Suppressor macrophage (primary cell): ENCODE measurements around the gene OCEL1.
A peak's percentile ranks its signal among the peaks of the same experiment; 100 is the strongest.

ENCODE experiments used
- DNase-seq, 4 experiments: peaks; one replicate each; pipeline ENCODE4 v3.0.0-alpha.2; 2020 to 2022

Gene OCEL1

GRCh38 chr19:17210296-17210695, 15.7 kb upstream of the OCEL1 start:
- DNase-seq = no peak

GRCh38 chr19:17211547-17212446, 14.2 kb upstream of the OCEL1 start:
- no peak for DNase-seq

DNA sequence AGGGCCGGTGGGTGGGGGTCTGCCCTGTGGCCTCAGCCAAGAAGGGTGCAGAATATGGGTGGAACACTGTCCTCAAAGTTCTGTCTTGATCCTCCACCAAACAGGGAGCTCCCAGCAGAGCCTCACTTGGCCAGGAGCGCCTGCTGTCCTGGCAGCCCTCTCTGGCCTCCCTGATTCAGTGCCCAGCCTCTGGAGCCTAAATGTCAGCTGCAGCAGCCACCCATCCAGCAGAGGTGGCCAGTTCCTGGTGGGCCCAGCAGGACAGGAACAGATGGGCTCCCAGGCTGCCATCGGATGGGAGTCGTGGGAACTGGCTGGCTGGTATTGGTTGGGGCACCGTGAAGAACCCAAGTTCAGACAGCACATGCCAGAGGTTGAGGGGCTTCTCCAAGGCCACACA, 12.7 kb upstream of the OCEL1 start:
- no peak for DNase-seq

- no peak for DNase-seq
Measured at GRCh38 chr19:17214508-17215126, 11.4 kb upstream of the OCEL1 start.

- peak; percentile 90 to 96 (median 94) for DNase-seq
Measured at GRCh38 chr19:17215127-17215971, 10.7 kb upstream of the OCEL1 start, which contains the start of gene USE1. TSS of gene USE1 (plus strand) at chr19:17215357. CDS start at chr19:17215406, 49 bp downstream.

GRCh38 chr19:17216058-17216670, 9.9 kb upstream of the OCEL1 start:
- DNase-seq = no peak

- no peak for DNase-seq
Measured at GRCh38 chr19:17219286-17219685, 6.7 kb upstream of the OCEL1 start.

DNA sequence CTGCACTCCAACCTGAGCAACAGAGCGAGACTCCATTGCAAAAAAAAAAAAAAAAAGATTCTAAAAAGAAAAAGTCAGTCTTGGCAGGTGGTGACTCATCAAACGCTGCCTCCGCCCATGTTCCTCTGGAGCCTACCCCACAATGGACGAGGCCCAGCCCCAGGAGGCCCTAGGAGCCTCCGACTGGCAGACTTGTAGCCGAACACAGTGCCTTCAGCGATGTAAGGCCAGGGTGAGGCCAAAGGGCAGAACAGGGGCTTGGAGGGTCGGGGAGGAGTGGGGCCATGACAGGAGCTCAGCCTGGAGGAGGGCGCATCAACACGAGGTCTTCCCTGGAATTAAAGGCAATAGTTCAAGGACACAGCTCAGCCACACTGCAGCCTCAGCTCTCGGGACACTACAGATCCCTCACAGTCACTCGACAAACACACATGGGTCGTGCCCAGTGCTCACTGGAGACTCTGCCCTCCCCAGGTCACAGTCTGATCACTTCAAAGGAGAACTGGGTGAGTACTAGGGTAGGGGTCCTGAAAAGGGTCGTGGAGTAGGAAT, 5.7 kb upstream of the OCEL1 start:
- DNase-seq = peak in 3 of 4 experiments; percentile 48 to 57 (median 51)

DNA sequence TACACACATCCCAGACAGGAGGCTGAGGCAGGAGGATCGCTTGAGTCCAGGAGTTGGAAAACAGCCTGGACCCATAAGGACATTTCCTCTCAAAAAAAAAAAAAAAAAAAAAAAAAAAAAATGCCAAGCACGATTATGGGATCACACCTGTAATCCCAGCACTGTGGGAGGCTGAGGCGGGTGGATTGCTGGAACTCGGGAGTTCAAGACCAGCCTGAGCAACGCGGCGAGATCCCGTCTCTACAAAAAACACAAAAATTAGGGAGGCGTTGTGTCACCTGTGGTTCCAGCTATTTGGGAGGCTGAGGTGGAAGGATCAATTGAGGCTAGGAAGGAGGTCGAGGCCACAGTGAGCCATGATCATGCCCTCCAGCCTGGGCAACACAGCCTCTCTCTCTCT, 973 bp upstream of the OCEL1 start:
- DNase-seq = no peak

GRCh38 chr19:17227798-17228367, 1.9 kb downstream of the OCEL1 start:
- no peak for DNase-seq

- DNase-seq = no peak
Measured at GRCh38 chr19:17229890-17230289, 3.9 kb downstream of the OCEL1 start.

DNA sequence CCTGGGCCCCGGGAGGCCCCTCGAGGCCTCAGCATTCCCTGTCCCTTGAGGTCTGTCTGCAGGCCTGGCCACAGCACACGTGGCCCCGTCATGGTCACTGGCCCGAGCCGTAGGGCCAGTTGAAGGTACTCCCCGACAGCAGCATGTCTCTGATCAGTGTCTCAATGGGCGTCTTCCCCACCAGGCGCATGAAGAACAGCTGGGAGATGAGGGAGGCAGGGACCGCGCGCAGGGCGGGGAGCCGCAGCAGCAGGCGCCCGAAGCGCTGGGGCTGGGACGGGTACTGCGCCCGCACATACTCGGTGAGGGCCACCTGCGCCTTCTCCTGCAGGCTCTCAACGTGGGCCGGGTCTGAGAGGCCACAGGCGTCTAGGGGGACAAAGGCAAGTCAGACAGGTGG, 6.2 kb downstream of the OCEL1 start:
- no peak for DNase-seq

- DNase-seq = peak; percentile 38 to 65 (median 48)
Measured at GRCh38 chr19:17234911-17235299, 8.9 kb downstream of the OCEL1 start.

GRCh38 chr19:17235300-17235970, 9.4 kb downstream of the OCEL1 start:
- DNase-seq = peak; percentile 48 to 88 (median 73)

DNA sequence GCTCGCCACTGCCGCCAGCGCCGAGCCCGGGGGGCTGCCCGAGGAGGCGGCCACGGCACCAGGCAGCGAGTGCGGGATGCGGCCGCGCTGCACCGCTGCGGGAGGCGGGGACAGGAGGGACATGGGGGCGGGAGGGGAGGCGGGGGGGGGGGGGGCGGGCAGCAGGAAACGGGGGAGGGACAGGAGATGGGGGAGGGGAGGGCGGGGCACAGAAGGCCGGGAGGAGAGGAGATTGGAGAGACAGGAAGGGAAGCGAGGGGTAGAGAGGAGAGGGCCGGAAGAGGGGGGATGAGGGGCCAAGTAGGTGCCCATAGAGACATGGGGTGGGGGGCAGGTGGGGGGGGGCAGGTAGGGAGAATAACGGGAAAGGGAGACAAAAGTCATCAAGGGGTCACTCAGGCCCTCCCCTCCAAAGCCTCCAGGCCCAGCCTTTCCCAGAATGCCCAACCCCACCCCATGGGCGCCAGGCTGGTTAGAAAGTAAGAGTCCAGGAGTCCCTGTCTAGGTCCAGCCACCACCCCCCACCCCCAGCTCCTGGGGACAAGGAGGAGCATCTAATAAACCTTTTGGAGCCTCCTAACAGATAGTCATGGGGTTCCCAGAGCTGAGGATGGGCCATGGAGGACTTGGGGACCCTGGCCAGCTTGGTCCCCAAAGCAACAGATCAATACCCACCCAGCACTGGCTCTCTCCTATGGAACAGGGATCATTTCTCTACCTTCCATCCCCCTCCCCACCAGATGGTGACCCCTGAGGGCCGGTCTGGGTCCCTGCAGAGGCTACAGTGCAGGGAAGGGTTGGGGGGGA, 10.1 kb downstream of the OCEL1 start:
- peak in 1 of 4 experiments; percentile 20 for DNase-seq

DNA sequence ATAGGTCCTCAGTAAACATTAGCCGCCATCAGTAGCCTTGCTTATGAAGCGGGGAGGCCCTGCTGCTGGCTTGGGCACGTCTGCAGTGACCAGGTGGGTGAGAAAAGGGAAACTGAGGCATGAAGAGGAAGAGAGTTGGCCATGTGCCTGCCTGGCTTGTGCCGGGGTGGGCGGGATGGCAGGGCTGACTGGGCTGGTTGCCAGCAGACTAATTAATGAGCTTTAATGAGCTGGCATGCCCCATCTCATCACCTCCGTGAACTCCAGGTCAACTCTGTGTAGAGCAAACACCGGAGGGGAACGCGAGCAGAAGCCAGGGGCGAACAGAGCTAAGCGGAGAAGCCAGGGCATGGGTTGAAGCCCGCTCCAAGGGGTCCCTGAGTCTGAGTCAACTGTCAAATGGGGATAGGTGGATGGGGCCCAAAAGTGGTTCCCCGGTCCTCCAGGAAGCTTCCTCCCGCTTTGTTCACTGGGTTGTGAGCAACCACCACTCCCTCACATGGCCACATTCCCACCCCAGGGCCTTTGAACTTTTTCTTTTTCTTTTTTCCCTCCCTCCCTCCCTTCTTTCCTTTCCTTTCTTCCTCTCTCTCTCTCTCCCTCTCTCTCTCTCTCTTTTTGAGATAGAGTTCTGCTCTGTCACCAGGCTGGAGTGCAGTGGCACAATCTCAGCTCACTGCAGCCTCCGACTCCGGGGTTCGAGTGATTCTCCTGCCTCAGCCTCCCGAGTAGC, 11.0 kb downstream of the OCEL1 start:
- DNase-seq = no peak

GRCh38 chr19:17237747-17238706, 12.0 kb downstream of the OCEL1 start:
- no peak for DNase-seq

- no peak for DNase-seq
Measured at GRCh38 chr19:17240062-17240752, 14.2 kb downstream of the OCEL1 start.
